22Rv1 (cell line): Measurements from ENCODE around the gene MLST8.

Experiments used
- ZFX ChIP-seq: fragments of 450-650 bp; IDR thresholded peaks from 2 replicates; pipeline ENCODE4 v1.6.1; 2017; ENCODE audit warnings: antibody characterized with exemption, borderline replicate concordance
- TF ChIP-seq, protein P1 (sequence below): fragments of 450-650 bp; IDR thresholded peaks from 2 replicates; pipeline ENCODE4 v1.5.1; 2017; ENCODE audit warnings: mild to moderate bottlenecking

- TF ChIP-seq, protein P1, sequence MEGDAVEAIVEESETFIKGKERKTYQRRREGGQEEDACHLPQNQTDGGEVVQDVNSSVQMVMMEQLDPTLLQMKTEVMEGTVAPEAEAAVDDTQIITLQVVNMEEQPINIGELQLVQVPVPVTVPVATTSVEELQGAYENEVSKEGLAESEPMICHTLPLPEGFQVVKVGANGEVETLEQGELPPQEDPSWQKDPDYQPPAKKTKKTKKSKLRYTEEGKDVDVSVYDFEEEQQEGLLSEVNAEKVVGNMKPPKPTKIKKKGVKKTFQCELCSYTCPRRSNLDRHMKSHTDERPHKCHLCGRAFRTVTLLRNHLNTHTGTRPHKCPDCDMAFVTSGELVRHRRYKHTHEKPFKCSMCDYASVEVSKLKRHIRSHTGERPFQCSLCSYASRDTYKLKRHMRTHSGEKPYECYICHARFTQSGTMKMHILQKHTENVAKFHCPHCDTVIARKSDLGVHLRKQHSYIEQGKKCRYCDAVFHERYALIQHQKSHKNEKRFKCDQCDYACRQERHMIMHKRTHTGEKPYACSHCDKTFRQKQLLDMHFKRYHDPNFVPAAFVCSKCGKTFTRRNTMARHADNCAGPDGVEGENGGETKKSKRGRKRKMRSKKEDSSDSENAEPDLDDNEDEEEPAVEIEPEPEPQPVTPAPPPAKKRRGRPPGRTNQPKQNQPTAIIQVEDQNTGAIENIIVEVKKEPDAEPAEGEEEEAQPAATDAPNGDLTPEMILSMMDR: no peak
- no peak for TF ChIP-seq ZFX
Observed at GRCh38 chr16:2252806-2253148, 47.5 kb downstream of the MLST8 start.
